Measurements from ENCODE around the gene STXBP5. TPM values are rescaled to one million over a fixed set of nuclear protein-coding genes. Genes with fewer than 3 reads are reported as not detected.

STXBP5 gene
- total and polyA plus RNA-seq, 2 of the 13 experiments (the other 11 are each of a cell fraction or from before 2014, with no cell fraction given), result 8.8 to 19.4 TPM

GRCh38 chr6:147203311-147204059 lies 732 bp upstream of the STXBP5 start (continued):
- TF ChIP-seq SNAI1 (CRISPR knock-in tag; IDR thresholded peaks at IDR 0.05; ENCODE audit: borderline replicate concordance), result no peak; the same call in 1 of the 2 replicates
- TF ChIP-seq ZNF746 (CRISPR knock-in tag; IDR thresholded peaks at IDR 0.05), result no peak
- no peak for TF ChIP-seq SOX5 (CRISPR knock-in tag; IDR thresholded peaks at IDR 0.05; ENCODE audit: borderline replicate concordance)
- TF ChIP-seq CEBPB (IDR thresholded peaks at IDR 0.05; ENCODE audit: borderline replicate concordance, low read depth, low read length), result no peak
- TF ChIP-seq SRY (CRISPR knock-in tag; IDR thresholded peaks at IDR 0.05), result no peak; the same call in 1 of the 2 replicates
- TF ChIP-seq SATB2 (CRISPR knock-in tag; IDR thresholded peaks at IDR 0.05), result no peak; the same call in 1 of the 2 replicates
- TF ChIP-seq ZZZ3 (CRISPR knock-in tag; IDR thresholded peaks at IDR 0.05; ENCODE audit: borderline replicate concordance), result no peak
- TF ChIP-seq ELF3 (CRISPR knock-in tag; IDR thresholded peaks at IDR 0.05), result no peak
- no peak for TF ChIP-seq ZNF207 (IDR thresholded peaks at IDR 0.05; ENCODE audit: borderline replicate concordance)
- peak; percentile 81 for TF ChIP-seq SKI (IDR thresholded peaks at IDR 0.05; ENCODE audit: partially characterized antibody)
- no peak for TF ChIP-seq KAT2B (IDR thresholded peaks at IDR 0.05; ENCODE audit: borderline replicate concordance, low read depth, low read length)
- no peak for TF ChIP-seq CEBPZ (IDR thresholded peaks at IDR 0.05; ENCODE audit: low read length)
- TF ChIP-seq ZBTB26 (CRISPR knock-in tag; IDR thresholded peaks at IDR 0.05; ENCODE audit: borderline replicate concordance), result no peak
- peak; percentile 61; the same call in 1 of the 2 replicates for TF ChIP-seq CENPT (CRISPR knock-in tag; IDR thresholded peaks at IDR 0.05; ENCODE audit: low read depth)
- TF ChIP-seq FOXJ3 (CRISPR knock-in tag; IDR thresholded peaks at IDR 0.05; ENCODE audit: borderline replicate concordance), result no peak
- TF ChIP-seq ZNF451 (CRISPR knock-in tag; IDR thresholded peaks at IDR 0.05), result no peak; the same call in 1 of the 2 replicates
- no peak for TF ChIP-seq SNRNP70 (IDR thresholded peaks at IDR 0.05; ENCODE audit: low read depth, low read length)
- TF ChIP-seq ZFP36L2 (CRISPR knock-in tag; IDR thresholded peaks at IDR 0.05), result no peak
- TF ChIP-seq FOSL1 (CRISPR knock-in tag; IDR thresholded peaks at IDR 0.05; ENCODE audit: borderline replicate concordance), result no peak
- 0 out of 2 replicates have a peak, but pooled peaks have one; percentile 22 for TF ChIP-seq FOXA3 (CRISPR knock-in tag; IDR thresholded peaks at IDR 0.05)
- TF ChIP-seq ZNF7 (CRISPR knock-in tag; IDR thresholded peaks at IDR 0.05), result no peak
- no peak for TF ChIP-seq KDM6A (CRISPR knock-in tag; IDR thresholded peaks at IDR 0.05; ENCODE audit: low read depth)
- no peak for TF ChIP-seq ZNF772 (CRISPR knock-in tag; IDR thresholded peaks at IDR 0.05)
- no peak; the same call in 1 of the 2 replicates for TF ChIP-seq GABPB1 (CRISPR knock-in tag; IDR thresholded peaks at IDR 0.05)
- no peak for TF ChIP-seq TSC22D2 (CRISPR knock-in tag; IDR thresholded peaks at IDR 0.05; ENCODE audit: borderline replicate concordance)
- TF ChIP-seq SIN3B (IDR thresholded peaks at IDR 0.05; ENCODE audit: low read length), result no peak
- TF ChIP-seq CENPX (CRISPR knock-in tag; IDR thresholded peaks at IDR 0.05), result no peak
- TF ChIP-seq GATAD2A (CRISPR knock-in tag; IDR thresholded peaks at IDR 0.05), result no peak
